Esophagus muscularis mucosa (tissue), 4 donors: Measurements from ENCODE around the gene MTG1. TPM values are rescaled to one million over a fixed set of nuclear protein-coding genes. Genes with fewer than 3 reads are reported as not detected.
"Not testable (repeated sequence)": the region's sequence is repeated elsewhere in the genome, so short reads cannot be mapped to it uniquely, and the experiment has no call there.

Experiments used
- DNase-seq: peaks from one replicate; pipeline ENCODE4 v3.0.0-alpha.2; 2017; ENCODE audit errors: extremely low spot score
- H3K27ac ChIP-seq, 4 donors: fragments of 200-600 bp; sonication (generic); replicated peaks in 1 of 4; 1 replicate in 3 of 4; 2 replicates in 1 of 4; pipeline ENCODE4 v1.5.1; 2016 to 2019; ENCODE audit warnings: mild to moderate bottlenecking in 1 of 4
- H3K27me3 ChIP-seq, 4 donors: fragments of 200-600 bp; sonication (generic); one replicate each; pipeline versions ENCODE4 v1.5.1 to v1.6.0; 2016 to 2019
- H3K36me3 ChIP-seq, 4 donors: fragments of 200-600 bp; sonication (generic); one replicate each; pipeline ENCODE4 v1.5.1; 2016 to 2019
- H3K4me1 ChIP-seq, 4 donors: fragments of 200-600 bp; sonication (generic); one replicate each; pipeline ENCODE4 v1.5.1; 2016 to 2019
- H3K4me3 ChIP-seq, 4 donors: fragments of 200-600 bp; sonication (generic); 1 replicate in 2 of 4; 2 replicates in 2 of 4; pipeline ENCODE4 v1.5.1; 2016 to 2019; ENCODE audit warnings: mild to moderate bottlenecking in 4 of 4, moderate library complexity in 1 of 4
- H3K9me3 ChIP-seq, 4 donors: fragments of 200-600 bp; sonication (generic); 1 replicate in 3 of 4; 2 replicates in 1 of 4; pipeline ENCODE4 v1.5.1; 2016 to 2019
- EP300 ChIP-seq: sonication (generic); formaldehyde crosslinking; IDR thresholded peaks from one replicate; pipeline ENCODE4 v1.6.1; 2017; ENCODE audit warnings: antibody characterized with exemption
- POLR2A ChIP-seq: fragments of 450-650 bp; IDR thresholded peaks from one replicate; pipeline ENCODE4 v1.6.1; 2017; ENCODE audit warnings: antibody characterized with exemption, moderate library complexity, mild to moderate bottlenecking, low read depth
- POLR2AphosphoS5 ChIP-seq, 2 donors: sonication (generic); formaldehyde crosslinking; IDR thresholded peaks; one replicate each; pipeline ENCODE4 v1.6.1; 2017; ENCODE audit warnings: antibody characterized with exemption in 2 of 2
- WGBS: methylation state at CpG from one replicate; pipeline ENCODE4 v1.1.5; 2018; 5-methylcytosine and 5-hydroxymethylcytosine counted together
- intact Hi-C: fragments of 100-400 bp; cut with DNase I; formaldehyde crosslinking; loops from one replicate; pipeline ENCODE4 v1.15.1; 2023
- total RNA-seq, 4 donors: library from RNA; depleted of rRNA; stranded (reverse); fragments of >200 nt; gene quantifications; one replicate each; pipeline versions ENCODE4 v1.1.0 to v1.2.1, GENCODE V29; 2016
- TF ChIP-seq, protein P1 (sequence below), 3 experiments: fragments of 200-600 bp in 2 of 3; fragments of 450-650 bp in 1 of 3; sonication (generic) in 2 of 3; IDR thresholded peaks; one replicate each; pipeline ENCODE4 v1.5.1; 2017 to 2019; ENCODE audit warnings: antibody characterized with exemption in 3 of 3, mild to moderate bottlenecking in 2 of 3, moderate library complexity in 1 of 3

The MTG1 gene
- total RNA-seq, 4 donors from 2014 or later, result 12.6 to 23.6 (median 15.9) TPM

DNA sequence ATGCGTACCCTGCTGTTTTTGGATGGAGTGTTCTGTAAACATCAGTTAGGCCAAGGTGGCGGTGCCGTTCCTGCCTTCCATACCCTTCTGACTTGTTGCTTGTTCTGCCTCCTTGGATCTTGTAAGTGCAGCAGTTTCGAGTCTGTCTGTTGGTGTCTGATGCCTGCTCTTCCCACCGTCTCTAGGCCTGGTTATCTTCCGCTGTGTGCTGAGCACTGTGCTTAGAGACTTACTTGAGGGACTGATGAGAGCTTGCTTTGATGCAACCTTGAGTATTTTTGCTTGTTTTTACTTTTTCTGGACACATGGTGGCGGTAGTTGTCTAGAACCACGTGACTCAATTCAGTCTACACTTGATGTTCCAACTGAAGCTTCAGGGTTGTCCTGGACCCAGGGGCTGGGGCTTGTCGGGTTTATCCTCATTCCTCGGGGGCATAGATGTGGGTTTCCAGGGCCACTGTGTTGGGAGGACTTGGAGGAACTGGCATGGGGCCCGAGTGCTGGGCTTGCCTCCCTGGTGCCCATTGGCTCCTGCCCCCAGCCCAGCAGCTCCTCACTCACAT is 44.8 kb downstream of the MTG1 start:
- H3K9me3 ChIP-seq, result peaks cover 0 to 2% (median 0%) of the 10 kb centered on the region in 4 donors
- H3K4me3 ChIP-seq, result no peak overlapping the region
- peaks cover 0 to 9% (median 1%) of the 10 kb centered on the region in 4 donors for H3K36me3 ChIP-seq
- H3K4me1 ChIP-seq, result no peaks in the 10 kb centered on the region
- peak; percentile 47 for DNase-seq
- H3K27me3 ChIP-seq, result no peaks in the 10 kb centered on the region
- TF ChIP-seq POLR2A, result no peak
- TF ChIP-seq EP300, result no peak
- TF ChIP-seq, protein P1, sequence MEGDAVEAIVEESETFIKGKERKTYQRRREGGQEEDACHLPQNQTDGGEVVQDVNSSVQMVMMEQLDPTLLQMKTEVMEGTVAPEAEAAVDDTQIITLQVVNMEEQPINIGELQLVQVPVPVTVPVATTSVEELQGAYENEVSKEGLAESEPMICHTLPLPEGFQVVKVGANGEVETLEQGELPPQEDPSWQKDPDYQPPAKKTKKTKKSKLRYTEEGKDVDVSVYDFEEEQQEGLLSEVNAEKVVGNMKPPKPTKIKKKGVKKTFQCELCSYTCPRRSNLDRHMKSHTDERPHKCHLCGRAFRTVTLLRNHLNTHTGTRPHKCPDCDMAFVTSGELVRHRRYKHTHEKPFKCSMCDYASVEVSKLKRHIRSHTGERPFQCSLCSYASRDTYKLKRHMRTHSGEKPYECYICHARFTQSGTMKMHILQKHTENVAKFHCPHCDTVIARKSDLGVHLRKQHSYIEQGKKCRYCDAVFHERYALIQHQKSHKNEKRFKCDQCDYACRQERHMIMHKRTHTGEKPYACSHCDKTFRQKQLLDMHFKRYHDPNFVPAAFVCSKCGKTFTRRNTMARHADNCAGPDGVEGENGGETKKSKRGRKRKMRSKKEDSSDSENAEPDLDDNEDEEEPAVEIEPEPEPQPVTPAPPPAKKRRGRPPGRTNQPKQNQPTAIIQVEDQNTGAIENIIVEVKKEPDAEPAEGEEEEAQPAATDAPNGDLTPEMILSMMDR (IDR thresholded peaks at IDR 0.05), result no peak
- no peak for TF ChIP-seq POLR2AphosphoS5 (IDR thresholded peaks at IDR 0.05)
- intact Hi-C loops, result no loop called here
- H3K27ac ChIP-seq, result no peak overlapping the region
- WGBS, result 84% methylated on average over 11 of the region's 11 CpGs

DNA sequence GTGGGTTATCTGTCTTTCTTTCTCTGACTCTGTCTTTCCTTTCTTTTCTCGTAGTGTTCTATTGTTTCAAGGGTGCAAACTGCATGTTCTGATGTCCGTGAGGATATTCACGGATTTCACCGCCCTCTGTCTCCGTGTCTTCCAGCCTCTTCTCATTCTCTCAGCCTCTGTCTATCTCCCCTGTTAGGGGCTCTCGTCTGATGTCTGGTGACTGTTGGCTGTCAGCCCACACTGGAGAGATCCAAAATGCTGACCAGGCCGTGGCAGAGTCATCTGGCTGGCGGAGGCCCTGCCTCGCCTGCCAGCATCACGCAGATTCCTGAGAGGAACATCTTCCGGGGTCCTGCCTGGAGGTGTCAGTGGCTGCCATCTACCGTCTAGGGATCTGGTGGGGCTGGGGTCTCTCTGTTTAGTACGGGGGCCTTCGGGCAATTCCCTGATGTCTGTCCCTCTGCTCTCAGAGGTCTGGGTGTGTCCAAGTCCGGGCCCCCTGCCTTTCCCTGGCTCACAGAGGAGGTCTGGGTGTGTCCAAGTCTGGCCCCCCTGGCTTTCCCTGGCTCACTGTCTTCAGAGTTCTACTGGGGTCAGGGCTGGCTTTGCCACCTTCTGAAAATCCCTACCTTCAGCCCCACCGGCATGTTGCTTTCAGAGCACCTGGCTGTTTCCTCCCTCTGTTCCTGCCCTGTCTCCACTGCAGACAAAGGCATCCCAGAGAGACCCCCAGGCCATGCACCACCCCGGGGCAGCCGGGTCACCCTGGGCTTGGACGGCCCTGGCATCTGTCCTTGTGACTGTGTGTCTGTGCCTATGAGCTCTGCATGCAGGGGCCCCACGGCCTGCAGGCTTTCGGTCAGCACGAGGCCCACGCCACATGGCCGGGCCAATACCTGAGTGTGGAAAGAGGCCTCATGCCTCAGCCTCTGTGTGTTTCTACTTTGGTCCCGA is 45.8 kb downstream of the MTG1 start:
- peaks cover 0 to 9% (median 1%) of the 10 kb centered on the region in 4 donors for H3K36me3 ChIP-seq
- H3K9me3 ChIP-seq, result no peaks in the 10 kb centered on the region
- intact Hi-C loops, result no loop called here
- no peak overlapping the region for H3K4me3 ChIP-seq
- peak; percentile 66 for DNase-seq
- 95% methylated on average over 25 of the region's 25 CpGs for WGBS
- TF ChIP-seq POLR2A (no peak), POLR2AphosphoS5 (IDR thresholded peaks at IDR 0.05) (no peak), EP300 (no peak)
- TF ChIP-seq, protein P1 (IDR thresholded peaks at IDR 0.05), result no peak
- no peaks in the 10 kb centered on the region for H3K27me3 ChIP-seq
- H3K27ac ChIP-seq, result no peak overlapping the region
- H3K4me1 ChIP-seq, result no peaks in the 10 kb centered on the region

DNA sequence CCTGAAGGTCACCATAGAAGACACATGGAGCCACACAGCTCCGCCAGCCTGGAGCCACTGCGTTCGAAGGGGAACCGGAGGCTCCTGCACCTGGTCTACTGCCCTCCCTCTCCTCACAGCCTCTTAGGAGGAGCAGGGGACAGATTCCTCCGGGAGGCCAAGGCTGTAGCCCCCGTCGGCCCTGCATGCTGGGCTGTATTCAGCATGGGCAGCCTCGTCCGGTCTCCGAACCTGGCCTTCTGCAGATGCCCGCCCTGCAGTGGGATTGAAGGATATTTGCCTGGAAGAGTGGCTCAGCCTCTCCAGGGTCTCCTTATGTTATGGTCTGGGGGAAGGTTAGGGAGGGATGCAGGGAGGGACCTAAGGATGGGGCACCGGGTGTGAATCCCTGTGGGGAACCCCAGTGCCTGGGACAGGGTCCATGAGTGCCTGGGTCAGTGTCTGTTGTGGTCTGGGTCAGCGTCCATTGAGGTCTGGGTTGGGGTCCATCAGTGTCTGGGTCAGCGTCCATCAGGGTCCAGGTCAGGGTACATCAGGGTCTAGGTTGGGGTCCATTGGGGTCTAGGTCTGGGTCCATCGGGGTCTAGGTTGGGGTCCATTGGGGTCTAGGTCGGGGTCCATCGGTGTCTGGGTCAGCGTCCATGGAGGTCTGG is 46.8 kb downstream of the MTG1 start:
- no peak overlapping the region for H3K27ac ChIP-seq
- TF ChIP-seq POLR2AphosphoS5 (IDR thresholded peaks at IDR 0.05), result no peak
- TF ChIP-seq, protein P1 (IDR thresholded peaks at IDR 0.05), result no peak
- TF ChIP-seq EP300, result no peak
- no peak for TF ChIP-seq POLR2A
- H3K9me3 ChIP-seq, result peaks cover 0 to 8% (median under 1%) of the 10 kb centered on the region in 4 donors
- WGBS, result 97% methylated on average over 12 of the region's 18 CpGs
- no peaks in the 10 kb centered on the region for H3K27me3 ChIP-seq
- H3K36me3 ChIP-seq, result peaks cover 0 to 9% (median 1%) of the 10 kb centered on the region in 4 donors
- no peak overlapping the region for H3K4me3 ChIP-seq
- H3K4me1 ChIP-seq, result no peaks in the 10 kb centered on the region
- DNase-seq, result peak; percentile 68
- intact Hi-C loops, result no loop called here

DNA sequence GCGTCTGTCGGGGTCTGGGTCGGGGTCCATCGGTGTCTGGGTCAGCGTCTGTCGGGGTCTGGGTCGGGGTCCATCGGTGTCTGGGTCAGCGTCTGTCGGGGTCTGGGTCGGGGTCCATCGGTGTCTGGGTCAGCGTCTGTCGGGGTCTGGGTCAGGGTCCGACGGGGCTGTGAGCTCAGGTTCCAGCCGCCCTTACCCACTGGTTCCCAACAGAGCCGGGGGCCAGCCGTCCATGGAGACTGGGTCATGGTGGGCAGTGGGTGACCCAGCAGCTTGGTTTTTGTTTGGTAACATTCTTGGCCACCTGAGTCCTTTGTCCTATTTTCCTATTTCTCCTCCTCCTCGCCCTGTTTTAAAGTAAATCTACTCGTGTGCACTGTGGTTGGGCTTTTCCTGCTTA is 47.4 kb downstream of the MTG1 start:
- H3K4me1 ChIP-seq, H3K4me3 ChIP-seq, intact Hi-C loops, H3K36me3 ChIP-seq, H3K27me3 ChIP-seq, H3K27ac ChIP-seq, DNase-seq: not testable (repeated sequence)
- WGBS, result 89% methylated on average over 3 of the region's 21 CpGs
- peaks cover 0 to 14% (median 5%) of the 10 kb centered on the region in 4 donors for H3K9me3 ChIP-seq

DNA sequence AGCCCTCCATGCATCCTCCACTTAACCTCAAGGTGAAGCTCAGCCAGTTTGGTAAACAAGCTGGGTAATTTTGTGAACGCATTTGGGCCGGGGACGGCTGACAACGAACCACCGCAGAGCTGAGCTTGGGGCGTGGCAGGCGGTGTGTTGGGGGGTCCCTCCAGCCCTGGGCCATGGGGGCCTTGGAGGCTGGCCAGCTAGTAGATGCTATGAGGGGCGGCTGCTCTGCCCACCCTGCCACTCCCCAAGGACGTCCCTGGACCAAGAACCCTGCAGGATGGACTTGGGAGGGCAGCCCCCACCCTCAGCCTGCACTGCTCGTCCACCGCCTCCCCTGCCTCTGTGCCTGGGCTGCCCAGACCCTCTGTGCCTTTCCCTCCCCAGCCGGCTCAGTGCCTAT is 47.8 kb downstream of the MTG1 start:
- Histone ChIP-seq H3K27ac (no peak overlapping the region), H3K4me1 (no peaks in the 10 kb centered on the region), H3K27me3 (no peaks in the 10 kb centered on the region), H3K9me3 (peaks cover 0 to 18% (median 9%) of the 10 kb centered on the region in 4 donors), H3K36me3 (peaks cover 0 to 9% (median 1%) of the 10 kb centered on the region in 4 donors), H3K4me3 (no peak overlapping the region)
- TF ChIP-seq EP300 (no peak), POLR2A (no peak), POLR2AphosphoS5 (IDR thresholded peaks at IDR 0.05) (no peak)
- TF ChIP-seq, protein P1 (IDR thresholded peaks at IDR 0.05), result no peak
- intact Hi-C loops, result no loop called here
- peak; percentile 68 for DNase-seq
- 96% methylated on average over 8 of the region's 12 CpGs for WGBS
